Measurements from ENCODE around the gene CASTOR2.
"Not testable (repeated sequence)": the region's sequence is repeated elsewhere in the genome, so short reads cannot be mapped to it uniquely, and the experiment has no call there.

DNA sequence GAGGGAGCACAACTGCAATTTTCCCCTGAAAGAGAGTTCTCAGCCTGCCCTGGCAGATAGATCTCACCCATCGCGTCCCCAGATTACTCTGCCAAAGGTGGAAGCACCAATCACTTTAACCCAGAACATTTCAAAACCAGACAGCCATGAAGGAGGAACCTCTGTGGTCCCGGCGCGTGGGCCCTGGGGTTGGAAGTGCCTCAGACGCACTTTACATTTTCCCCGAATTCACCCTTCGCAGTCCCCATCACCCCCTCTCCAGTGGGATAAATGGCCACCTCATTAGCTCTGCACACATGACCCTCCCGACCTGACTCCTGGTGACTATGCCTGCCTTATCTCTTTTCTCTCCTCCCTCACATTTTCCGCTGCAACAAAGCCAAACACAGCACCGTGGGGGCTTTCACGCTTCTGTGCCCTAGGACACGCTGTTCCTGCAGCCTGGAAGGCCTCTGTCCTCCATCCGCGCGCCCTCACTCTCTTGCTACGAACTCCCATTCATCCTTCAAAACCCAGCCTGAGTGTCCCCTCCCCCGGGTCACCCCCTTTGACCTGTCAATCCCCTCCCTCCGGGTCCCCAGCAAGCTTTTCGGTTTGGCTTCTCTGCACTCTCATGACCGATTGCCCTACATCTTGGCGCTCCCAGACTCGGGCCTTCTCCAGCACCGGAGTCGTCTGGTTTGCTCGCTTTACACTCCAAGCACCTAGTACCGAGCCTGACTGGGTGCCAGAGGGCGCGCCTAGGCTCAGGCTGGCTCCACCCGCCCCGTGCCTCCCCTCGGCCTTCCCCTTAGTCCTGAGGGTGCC is 598 bp upstream of the CASTOR2 start:
- TF ChIP-seq, protein P1, sequence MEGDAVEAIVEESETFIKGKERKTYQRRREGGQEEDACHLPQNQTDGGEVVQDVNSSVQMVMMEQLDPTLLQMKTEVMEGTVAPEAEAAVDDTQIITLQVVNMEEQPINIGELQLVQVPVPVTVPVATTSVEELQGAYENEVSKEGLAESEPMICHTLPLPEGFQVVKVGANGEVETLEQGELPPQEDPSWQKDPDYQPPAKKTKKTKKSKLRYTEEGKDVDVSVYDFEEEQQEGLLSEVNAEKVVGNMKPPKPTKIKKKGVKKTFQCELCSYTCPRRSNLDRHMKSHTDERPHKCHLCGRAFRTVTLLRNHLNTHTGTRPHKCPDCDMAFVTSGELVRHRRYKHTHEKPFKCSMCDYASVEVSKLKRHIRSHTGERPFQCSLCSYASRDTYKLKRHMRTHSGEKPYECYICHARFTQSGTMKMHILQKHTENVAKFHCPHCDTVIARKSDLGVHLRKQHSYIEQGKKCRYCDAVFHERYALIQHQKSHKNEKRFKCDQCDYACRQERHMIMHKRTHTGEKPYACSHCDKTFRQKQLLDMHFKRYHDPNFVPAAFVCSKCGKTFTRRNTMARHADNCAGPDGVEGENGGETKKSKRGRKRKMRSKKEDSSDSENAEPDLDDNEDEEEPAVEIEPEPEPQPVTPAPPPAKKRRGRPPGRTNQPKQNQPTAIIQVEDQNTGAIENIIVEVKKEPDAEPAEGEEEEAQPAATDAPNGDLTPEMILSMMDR (IDR thresholded peaks at IDR 0.05), result not testable (repeated sequence)
- not testable (repeated sequence) for TF ChIP-seq ZFX (IDR thresholded peaks at IDR 0.05; ENCODE audit: borderline replicate concordance)
